22Rv1 (cell line): ENCODE results near the gene GOLPH3.

ENCODE experiments used
- H3K27ac ChIP-seq: fragments of 450-650 bp; 2 replicates; pipeline ENCODE4 v1.5.1; 2017
- ZFX ChIP-seq: fragments of 450-650 bp; IDR thresholded peaks from 2 replicates; pipeline ENCODE4 v1.6.1; 2017; ENCODE audit warnings: antibody characterized with exemption, borderline replicate concordance
- TF ChIP-seq, protein P1 (sequence below): fragments of 450-650 bp; IDR thresholded peaks from 2 replicates; pipeline ENCODE4 v1.5.1; 2017; ENCODE audit warnings: mild to moderate bottlenecking

GOLPH3 gene

DNA sequence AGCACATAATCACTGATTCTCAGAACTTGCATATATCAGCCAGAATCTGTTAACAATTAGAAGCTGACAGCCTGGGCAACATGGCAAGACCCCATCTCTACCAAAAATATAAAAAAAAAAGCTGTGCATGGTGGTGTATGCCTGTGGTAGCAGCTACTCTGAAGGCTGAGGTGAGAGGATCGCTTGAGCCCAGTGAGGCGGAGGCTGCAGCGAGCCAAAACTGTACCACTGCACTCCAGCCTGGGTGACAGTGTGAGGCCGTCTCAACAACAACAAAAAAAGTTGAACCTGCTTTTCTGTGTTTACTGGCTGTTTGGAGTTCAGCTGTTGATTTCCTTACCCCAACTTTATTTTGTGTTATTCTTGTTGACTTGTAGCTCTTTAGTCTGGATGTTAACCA lies 66.8 kb downstream of the GOLPH3 start:
- peak overlapping the region; percentile 4; the same call in 1 of the 2 replicates for H3K27ac ChIP-seq
- no peak for TF ChIP-seq ZFX

- TF ChIP-seq, protein P1, sequence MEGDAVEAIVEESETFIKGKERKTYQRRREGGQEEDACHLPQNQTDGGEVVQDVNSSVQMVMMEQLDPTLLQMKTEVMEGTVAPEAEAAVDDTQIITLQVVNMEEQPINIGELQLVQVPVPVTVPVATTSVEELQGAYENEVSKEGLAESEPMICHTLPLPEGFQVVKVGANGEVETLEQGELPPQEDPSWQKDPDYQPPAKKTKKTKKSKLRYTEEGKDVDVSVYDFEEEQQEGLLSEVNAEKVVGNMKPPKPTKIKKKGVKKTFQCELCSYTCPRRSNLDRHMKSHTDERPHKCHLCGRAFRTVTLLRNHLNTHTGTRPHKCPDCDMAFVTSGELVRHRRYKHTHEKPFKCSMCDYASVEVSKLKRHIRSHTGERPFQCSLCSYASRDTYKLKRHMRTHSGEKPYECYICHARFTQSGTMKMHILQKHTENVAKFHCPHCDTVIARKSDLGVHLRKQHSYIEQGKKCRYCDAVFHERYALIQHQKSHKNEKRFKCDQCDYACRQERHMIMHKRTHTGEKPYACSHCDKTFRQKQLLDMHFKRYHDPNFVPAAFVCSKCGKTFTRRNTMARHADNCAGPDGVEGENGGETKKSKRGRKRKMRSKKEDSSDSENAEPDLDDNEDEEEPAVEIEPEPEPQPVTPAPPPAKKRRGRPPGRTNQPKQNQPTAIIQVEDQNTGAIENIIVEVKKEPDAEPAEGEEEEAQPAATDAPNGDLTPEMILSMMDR: no peak
Observed at GRCh38 chr5:32103521-32103920, 70.6 kb downstream of the GOLPH3 start.

DNA sequence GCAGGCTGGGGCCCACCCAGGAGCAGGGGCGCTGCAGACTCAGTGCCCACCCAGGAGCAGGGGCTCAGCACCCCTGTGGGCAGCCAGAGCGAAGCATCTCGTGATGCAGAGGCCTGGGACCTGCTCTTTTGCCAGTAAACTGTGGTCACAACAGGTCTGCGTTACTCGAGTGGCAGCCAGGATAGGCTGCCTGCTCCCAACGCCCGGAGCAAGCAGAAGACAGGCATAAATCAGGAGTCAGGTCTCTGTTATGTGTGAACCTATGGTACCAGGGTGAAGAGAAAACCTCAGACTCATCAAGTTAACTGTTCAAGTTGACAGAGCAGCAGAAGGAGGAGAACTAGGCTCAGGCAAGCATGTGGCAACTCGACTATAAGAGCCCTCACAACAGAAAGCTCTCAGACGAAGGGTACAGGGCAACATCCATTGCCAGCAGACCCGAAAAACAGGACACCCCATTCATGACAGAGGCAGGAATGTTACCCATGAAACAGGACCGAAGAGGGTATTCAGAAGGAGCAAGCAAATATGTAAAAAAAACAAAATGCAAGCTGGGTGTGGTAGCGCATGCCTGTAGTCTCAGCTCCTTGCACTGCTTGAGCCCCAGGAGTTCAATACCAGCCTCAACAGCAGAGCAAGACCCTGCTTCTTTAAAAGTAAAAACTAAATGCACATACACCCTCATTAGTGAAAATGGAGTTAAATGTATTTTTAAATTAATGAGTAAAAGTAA lies 71.7 kb downstream of the GOLPH3 start:
- no peak overlapping the region for H3K27ac ChIP-seq
- TF ChIP-seq, protein P1: no peak
- no peak for TF ChIP-seq ZFX

More at GRCh38 chr5:32103521-32103920, 70.6 kb downstream of the GOLPH3 start:
- no peak overlapping the region for H3K27ac ChIP-seq

GRCh38 chr5:32100691-32101302 lies 73.3 kb downstream of the GOLPH3 start:
- TF ChIP-seq, protein P1: no peak
- TF ChIP-seq ZFX: no peak
- H3K27ac ChIP-seq: no peak overlapping the region

DNA sequence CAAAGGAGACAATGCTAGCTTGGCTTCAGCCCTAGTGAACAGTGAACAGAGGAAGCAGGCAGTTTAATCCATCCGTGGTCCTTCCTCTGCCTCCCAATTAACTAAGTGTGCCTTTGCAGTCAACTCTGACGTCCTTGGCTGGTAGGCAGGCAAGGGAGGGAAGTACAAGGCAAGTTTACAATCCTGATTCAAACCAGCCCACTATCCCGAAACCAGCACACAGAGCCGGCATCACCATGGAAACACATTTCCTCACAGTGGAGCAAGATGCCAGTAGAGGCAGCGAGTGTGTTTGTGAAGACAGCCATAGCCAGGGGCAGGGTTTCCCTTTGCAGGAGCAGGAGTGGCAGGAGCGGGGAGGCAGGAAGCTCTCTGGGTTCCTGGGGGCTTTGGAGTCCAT lies 73.9 kb downstream of the GOLPH3 start:
- H3K27ac ChIP-seq: no peak overlapping the region
- no peak for TF ChIP-seq ZFX
- TF ChIP-seq, protein P1: no peak

DNA sequence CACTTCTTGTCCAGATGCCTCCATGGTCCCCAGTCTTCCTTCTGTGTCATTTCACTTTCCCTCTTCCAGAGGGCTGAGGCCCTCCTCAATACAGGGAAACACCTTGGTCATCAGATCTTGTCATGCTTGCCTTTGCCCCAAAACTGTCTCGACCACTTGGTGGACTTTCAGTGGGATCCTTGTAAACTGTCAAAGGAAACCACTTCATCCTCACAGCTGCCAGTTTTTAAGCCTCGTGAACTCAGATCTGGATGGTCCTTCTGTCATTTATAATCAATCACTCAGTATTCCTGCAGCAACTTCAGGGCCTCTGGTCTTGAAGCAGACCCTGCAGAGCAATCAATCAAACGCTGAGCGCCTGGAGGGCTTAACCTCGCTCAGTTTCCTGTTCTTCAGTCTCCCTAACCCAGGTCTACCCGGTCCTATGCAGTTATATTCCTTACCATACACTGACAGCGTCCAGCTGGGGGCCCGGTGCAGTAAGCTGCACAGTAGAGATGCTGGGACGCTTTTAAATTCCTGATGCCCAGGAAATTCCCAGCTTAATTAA lies 74.6 kb downstream of the GOLPH3 start:
- no peak overlapping the region for H3K27ac ChIP-seq
- TF ChIP-seq ZFX: no peak
- TF ChIP-seq, protein P1: no peak

DNA sequence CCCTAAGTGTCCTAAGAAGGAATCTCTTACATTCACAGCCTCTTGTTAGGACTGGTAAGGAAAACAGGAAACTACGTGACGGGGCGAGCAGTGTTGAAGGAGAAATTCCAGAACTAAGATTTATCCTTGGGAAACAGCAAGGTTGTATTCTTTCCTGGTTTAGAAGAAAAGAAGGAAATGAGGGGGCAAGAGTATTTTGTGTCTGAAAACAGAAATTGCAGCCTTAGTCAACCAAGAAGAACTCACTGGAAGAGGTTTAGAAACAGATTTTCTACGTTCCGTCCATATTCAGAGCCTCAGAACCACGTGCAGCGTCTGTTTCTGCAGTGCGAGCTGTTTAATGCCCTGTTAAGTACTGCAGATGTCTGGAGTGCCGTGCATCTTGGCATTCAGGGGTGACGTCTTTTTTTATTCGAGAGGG lies 75.2 kb downstream of the GOLPH3 start:
- no peak overlapping the region for H3K27ac ChIP-seq
- no peak for TF ChIP-seq ZFX
- TF ChIP-seq, protein P1: no peak
